Non-pigmented ciliary epithelial cell (primary cell): Measurements from ENCODE around the gene ACTR1A.
"Not testable (repeated sequence)": the region's sequence is repeated elsewhere in the genome, so short reads cannot be mapped to it uniquely, and the experiment has no call there.

ENCODE experiments used
- DNase-seq: peaks from one replicate; pipeline ENCODE4 v3.0.0-alpha.2; 2010; ENCODE audit warnings: low read depth

ACTR1A gene

DNA sequence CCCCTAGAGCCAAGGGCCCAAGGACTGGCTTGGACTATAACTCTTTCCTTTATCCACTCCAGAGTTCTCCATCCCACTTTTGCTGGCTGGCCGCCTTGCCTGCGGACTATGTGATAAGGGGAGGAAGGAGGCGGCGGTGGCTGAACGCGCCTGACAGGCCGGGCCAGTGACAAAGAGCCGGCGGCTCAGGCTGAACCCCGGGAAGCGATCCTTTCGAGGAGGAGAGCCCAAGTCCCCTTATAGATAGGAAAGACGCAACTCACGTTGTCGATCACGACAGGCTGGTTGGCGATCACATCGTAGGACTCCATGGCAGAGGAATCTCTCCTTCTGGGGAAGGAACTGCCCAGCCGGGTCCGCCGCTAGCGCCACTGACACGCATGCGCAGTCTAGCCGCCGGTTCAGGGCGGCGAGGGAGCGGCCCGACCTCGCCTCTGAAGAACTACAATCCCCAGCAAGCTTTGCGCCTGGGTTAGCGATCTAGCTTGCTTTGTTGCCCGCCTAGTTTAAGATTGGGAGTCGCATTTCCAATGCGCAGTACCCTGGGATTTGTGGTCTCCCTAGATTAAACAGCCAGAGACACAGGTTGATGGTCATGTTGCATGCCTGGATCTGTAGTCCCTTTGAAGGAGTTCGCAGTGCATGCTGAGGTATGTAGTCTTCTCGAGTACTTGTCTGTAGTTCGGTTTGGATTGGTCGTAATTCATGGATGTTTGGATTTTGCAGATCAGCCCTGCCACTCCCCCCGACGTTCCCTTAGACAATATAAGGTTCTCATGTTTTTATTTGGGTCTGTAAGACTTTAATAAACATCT, at the start of gene ACTR1A:
Gene ACTR1A (minus strand): TSS at position 376 of the 815 bp plus-strand sequence. CDS start 65 bp downstream, at position 311.
- peak; percentile 100 for DNase-seq

DNA sequence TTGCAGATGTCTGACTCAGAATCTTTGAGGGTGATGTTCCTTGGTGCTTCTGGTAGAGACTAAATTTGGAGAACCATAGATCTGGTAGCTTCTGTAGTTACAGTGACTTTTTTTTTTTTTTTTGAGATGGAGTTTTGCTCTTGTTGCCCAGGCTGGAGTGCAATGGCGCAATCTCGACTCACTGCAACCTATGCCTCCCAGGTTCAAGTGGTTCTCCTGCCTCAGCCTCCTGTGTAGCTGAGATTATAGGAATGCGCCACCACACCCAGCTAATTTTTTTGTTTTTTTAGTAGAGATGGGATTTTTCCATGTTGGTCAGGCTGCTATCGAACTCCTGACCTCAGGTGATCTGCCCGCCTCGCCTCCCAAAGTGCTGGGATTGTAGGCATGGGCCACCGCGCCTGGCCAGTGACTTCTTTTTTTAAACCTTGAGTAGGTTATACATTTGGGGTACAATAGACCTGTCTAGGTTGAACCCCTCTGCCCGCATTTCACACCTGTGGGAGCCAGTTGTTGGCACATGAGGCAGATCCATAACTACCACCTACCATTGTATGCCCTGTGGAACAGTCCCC, 48.2 kb upstream of the ACTR1A start:
- no peak for DNase-seq

GRCh38 chr10:102549549-102549948, 47.0 kb upstream of the ACTR1A start:
- no peak for DNase-seq

DNA sequence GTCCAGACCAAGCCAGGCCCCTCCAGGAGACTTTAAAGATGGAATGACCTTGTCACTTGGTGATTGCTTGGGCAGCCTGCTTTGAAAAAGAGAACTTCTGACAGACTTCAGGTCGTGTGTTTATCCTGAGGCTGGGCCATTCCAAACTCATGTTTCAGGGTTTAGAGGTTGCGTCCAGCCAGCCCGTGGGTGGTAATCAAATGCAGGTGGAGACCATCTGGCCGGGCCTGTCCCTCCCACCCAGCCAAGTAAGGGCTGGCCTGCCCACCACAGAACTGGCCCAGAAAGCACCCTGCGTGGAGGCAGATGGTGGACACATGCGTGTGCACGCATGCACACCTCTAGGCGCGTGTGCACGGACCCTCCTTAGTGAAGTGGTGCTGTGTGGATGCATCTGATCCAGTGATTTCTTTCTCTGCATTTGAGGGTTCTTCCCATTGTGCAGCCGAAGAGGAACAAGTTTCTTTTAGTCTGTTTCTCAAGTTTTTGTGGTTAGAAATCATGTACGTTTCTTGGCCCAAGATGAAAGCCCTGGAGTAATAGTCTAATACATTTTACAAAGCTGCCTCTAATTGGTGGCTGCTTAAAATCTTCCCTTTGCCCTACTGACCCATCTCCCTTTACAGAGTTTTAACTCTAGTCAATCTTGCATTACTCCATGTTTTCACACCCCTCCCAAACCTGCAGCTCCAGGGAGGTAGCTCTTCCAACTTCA, 44.3 kb upstream of the ACTR1A start:
- no peak for DNase-seq

- DNase-seq = no peak
Observed at GRCh38 chr10:102545997-102546396, 43.5 kb upstream of the ACTR1A start.

- no peak for DNase-seq
Observed at GRCh38 chr10:102545265-102545871, 42.9 kb upstream of the ACTR1A start.

DNA sequence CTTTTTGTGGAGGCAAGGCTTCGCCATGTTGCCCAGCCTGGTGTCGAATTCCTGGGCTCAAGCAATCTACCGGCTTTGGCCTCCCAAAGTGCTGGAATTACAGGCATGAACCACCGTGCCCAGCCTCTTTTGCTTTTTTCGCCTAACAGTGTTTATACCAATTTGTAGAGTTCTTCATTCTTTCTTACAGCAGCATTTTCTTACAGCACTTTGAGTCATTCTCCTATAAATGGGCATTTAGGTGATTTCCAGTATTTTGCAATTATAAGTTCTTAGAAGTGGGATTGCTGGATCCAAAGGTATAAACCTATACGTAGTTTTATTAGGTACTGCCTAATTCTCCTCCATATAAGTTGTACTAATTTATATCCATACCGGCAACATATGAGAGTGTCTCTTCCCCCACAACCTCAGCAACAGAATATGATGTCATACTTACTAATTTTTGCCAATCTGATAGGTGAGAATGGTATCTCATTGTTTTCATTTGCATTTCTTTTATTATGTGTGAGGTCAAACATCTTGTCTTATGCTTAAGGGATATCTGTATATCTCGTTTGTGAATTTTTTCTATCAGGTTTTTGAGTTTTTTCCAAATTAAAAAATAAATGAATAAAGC, 40.4 kb upstream of the ACTR1A start:
- DNase-seq = no peak

DNA sequence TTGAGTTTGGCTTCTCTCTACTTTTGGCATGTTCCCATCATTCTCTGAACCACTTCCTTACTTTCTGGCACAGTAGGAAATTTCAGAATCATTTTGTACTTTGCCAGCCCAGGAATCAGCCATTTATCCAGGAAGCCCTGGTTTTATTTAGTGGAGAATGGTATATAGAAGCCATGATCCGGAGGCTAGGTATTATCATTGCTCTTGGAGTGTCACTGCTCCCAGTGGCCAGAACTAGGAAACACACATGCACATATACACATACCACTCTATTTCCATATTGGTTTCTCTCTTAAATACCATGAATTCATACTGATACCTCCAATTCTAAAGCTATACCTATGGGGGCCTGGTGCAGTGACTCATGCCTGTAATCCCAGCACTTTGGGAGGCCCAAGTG, 37.5 kb upstream of the ACTR1A start:
- DNase-seq = no peak

DNA sequence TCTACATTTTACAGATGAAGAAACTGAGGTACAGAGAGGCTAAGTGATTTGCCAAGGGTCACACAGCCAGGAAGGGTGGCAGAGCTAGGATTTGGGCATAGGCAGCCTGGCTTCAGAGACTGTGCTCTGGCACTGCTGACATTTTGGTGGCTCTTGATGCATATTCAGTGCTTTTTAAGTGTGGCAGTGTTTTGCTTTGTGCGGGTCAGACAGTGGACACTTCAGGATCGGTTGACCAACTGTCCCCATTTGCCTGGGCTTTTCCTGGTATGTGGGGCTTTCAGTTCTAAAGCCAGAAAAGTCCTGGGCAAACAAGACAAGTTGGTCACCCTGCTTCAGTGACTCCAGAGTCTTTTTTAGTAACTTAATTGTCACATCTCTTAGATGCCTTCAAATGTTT, 36.3 kb upstream of the ACTR1A start:
- no peak for DNase-seq

DNA sequence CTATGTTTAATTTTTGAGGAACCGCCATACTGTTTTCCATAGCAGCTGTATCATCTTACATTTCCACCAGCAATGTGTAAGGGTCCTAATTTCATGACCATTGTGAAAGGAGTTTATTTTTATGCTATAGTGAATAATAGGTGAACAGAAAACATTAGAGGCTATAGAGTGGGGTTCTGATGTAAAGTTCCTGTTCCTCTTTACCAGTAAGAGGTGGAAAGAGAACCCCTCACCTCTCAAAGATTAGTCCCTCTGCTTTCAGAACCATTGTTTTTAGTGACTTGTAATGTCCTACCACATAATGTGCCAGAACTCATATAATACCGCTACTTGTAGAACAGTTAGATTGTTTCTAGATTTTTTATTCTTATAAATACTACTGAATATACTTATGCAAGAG, 35.4 kb upstream of the ACTR1A start:
- no peak for DNase-seq

DNA sequence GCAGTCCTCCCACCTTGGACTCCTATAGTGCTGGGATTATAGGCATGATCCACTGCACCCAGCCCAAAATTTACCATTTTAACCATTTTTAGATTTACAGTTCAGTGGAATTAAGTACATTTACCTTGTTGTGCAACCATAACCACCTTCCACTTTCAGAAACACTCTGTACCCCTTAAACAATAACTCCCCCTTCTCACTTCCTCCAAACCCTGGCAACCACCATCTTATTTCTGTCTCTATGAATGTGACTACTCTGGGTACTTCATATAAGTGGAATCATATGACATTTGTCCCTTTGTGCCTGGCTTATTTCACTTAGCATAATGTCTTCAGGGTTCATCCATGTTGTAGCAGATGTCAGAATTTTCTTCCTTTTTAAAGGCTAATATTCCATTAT, 34.9 kb upstream of the ACTR1A start:
- no peak for DNase-seq

GRCh38 chr10:102535481-102536147, 33.1 kb upstream of the ACTR1A start:
- no peak for DNase-seq

- not testable (repeated sequence) for DNase-seq
Observed at GRCh38 chr10:102534966-102535365, 32.5 kb upstream of the ACTR1A start.

DNA sequence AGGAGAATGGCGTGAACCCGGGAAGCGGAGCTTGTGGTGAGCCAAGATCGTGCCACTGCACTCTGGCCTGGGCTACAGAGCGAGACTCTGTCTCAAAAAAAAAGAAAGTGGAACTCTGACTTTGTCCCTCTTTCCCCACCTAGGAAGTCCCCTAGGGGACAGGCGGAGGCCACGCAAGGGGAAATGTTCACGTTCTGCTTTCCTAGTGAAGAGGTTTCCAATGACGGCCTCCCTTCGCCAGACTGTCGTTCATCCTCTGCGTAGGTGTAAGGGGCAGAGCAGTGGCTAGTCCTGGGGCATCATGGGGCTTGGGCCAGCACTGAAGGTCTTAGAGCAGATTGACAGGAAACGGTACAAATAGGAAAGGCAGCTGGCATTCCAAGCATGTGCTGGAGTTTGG, 31.8 kb upstream of the ACTR1A start:
- no peak for DNase-seq

DNA sequence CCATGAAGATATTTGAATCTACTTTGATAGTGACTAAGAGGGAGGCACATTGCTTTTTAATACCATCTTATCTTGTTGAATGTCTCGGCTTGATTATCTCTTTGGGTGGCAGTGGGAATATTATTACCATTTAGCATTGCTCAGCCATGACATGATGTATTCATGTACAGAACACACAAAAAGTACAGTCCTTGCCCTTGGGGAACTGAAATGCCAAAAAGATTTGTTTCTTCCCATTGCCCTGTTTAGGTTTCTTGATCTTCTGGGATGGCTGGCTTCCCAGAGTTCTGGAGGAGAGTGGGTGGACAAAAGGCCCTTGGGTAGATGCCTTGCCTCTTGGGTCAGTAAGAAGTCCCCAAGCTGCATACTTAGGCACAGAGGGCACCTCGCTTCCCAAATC, 25.0 kb upstream of the ACTR1A start:
- no peak for DNase-seq

GRCh38 chr10:102524746-102525145, 22.2 kb upstream of the ACTR1A start:
- DNase-seq = no peak

GRCh38 chr10:102523250-102524029, 20.9 kb upstream of the ACTR1A start:
- no peak for DNase-seq

DNA sequence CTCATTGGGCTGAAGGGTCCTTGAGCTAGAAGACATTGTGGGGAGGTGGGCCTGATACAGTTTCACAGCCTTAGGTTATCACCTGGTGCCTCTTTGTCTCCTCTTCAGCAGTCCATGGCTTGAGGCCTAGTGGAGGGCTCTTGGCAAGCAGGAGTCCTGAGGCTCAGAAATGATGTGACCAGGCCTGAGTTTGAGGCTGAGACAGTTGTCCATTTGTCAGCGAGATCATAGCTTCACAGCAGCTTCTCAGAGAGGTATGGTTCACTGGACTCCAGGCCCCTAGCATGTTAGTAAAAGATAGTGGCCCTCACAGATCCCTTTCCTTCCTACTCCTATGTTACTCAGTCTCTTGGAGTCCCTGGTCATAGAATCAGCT, 20.4 kb upstream of the ACTR1A start:
- no peak for DNase-seq

- DNase-seq = no peak
Observed at GRCh38 chr10:102519246-102519825, 16.8 kb upstream of the ACTR1A start.

GRCh38 chr10:102517553-102517952, 15.0 kb upstream of the ACTR1A start:
- DNase-seq = peak; percentile 68

DNA sequence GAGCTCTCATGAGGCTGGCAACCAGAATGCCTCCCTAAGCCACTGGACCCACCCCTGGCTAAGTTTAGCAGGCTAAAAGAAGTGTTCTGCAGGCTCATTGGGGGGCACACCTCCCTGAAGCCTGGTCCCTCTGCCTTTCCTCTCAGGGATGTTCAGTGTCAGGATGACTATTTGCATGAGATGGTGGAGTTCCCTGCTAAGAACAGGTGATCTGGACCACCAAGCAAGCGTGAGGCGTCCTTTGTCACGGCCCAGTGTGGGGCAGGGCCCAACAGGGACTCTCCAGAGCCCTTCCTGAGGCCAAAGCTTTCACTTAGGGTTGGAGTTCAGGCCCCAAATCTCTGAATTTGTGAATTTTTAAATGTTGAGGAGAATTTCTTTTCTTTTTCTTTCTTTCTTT, 13.2 kb upstream of the ACTR1A start:
- DNase-seq = no peak
